GM12891 (cell line): ENCODE data around the gene SLC44A5.

Source experiments
- POLR2A ChIP-seq: IDR thresholded peaks from 2 replicates; pipeline ENCODE4 v1.6.1; 2011; ENCODE audit warnings: low read depth, low read length, control low read depth
- POLR2AphosphoS5 ChIP-seq: IDR thresholded peaks from 2 replicates; pipeline ENCODE4 v1.6.1; 2011; ENCODE audit warnings: low read depth, low read length, control low read depth

- TF ChIP-seq POLR2AphosphoS5 (no peak), POLR2A (no peak)
Measured at GRCh38 chr1:75273110-75273509, 337.8 kb downstream of the SLC44A5 start.
